D341Med (cell line): ENCODE results near the gene LRRFIP2.
"Not testable (repeated sequence)": the region's sequence is repeated elsewhere in the genome, so short reads cannot be mapped to it uniquely, and the experiment has no call there.

Source experiments
- DNase-seq: peaks from one replicate; pipeline ENCODE4 v3.0.0; 2012; ENCODE audit warnings: low spot score

LRRFIP2 gene

DNA sequence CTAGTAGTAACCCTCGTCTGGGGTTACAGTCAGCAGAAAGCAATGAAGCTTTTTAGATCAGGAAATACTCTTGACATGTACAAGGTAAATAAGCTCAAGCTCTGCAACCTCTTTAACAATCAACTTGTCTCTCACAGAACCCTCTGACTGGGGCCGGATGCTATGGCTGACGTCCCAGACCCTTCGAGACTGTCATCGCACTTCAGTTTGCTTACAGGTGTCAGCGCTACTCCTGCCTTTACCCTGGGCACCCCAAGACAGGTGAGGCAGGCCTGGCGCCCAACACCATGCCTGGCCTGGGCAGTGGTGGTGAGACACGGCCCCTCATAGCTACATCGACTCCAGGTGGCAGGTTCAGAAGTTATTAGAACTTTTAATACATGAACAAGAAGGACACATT, 30.6 kb downstream of the LRRFIP2 start:
- no peak for DNase-seq

DNA sequence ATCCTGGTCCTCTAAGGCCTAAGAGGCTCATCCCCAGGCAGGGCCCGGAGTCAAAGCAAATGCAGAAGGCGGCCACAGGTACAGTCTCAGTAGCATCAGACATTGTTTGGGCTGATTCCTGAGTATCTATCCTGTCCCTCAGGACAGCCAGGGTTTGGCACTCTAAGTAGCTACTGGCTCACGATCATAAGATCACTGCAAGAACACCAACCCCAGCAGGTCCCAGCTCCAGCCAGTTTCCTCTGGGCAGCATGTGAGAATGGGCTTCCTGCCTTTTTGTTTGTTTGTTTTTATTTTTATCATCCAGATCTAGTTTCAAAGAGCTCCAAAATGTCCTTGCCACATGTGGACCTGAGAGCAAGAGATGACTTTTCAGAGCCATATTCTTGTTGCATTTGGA, 32.7 kb downstream of the LRRFIP2 start:
- DNase-seq = no peak

DNA sequence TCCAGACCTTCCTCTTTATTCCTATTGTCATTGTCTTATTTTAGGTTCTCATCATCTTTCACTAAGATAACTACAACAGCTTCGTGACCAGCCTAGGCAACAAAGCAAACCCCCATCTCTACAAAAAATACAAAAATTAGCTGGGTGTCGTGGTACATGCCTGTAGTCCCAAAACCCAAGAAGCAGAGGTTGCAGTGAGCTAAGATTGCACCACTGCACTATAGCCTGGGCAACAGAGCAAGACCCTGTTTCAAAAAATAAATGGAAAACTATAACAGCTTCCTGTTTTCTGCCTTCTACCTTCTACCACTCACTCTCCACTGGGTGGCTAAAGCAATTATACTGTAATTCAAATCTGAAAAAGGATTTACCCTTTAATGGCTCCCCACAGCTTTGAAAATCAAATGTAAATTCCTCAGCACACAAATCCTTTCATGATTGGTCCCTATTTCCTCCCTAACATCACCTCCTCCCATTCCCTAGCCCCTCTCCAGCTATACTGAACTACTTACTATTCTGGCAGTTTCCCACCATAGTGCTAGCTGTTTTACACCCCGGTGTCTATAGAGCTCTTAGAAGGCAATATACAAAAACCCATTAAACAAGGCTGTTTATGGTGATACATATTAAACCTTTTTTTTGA, 33.4 kb downstream of the LRRFIP2 start:
- no peak for DNase-seq

DNA sequence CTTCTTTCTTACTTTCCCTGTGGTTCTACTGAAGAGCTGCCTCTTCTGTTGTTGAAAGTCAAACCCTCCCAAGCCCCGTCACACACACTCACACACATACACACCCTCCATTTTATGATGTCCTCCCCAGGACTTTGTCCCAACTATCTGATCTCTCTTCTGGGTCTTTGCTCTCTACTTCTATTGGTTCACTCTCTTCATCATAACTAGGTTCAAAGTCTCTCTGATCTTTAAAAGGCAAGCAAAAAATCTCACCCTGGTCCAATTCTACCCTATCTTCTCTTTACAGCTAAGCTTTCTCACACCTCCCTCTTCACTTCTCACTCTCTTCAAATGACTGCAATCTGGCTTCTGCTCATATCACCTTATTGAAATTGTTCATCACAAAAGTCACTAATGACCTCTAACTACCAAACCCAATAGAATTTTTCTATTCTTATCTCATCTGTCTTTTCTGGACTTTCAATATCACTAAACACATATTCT, 34.8 kb downstream of the LRRFIP2 start:
- no peak for DNase-seq

DNA sequence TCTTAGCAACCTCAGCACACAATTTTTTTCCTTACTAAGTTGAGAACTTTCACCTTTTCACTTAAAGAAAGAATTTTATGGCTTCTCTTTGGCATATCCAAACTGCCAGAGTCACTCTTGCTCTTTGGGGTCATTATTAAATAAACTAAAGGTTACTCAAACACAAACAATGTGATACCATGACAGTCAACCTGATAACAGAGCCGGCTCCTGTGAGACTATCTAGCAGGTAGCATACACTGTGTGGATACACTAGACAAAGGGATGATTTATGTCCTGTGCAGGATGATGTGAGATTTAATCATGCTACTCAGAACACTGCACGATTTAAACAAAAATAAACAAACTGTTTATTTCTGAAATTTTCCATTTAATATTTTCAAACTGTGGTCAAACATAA, 35.6 kb downstream of the LRRFIP2 start:
- DNase-seq = no peak

DNA sequence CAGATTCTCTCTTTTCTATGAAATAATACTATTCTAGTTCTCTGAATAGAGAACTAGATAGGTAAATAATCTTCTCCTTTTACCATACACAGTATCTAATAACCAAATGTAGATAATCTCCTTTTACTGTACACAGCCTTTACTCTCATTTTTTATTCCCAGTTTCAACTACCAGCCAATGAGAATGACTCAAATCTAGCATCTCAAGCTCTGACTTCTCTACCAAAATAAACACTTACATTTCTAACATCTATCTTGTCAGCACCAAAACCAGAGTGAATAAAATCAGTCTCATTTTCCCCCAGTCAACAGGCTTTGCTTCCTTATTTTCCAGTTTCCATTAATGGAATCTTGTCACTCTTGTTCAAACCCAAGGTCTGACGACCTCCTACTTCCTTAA, 36.9 kb downstream of the LRRFIP2 start:
- no peak for DNase-seq

DNA sequence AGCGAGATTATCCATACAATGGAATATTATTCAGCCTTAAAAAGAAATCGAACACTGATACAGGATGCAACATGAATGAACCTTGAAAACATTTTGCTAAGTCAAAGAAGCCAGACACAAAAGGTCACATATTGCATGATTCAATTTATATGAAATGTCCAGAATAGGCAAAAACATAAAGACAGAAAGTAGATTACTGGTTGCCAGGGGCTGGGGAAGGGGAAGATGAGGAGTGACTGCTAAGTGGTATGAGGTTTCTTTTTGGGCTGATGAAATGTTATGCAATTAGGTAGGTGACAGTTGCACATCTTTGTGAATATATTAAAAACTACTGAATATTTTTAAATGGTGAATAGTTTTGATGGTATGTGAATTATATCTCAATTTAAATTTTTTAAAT, 38.3 kb downstream of the LRRFIP2 start:
- DNase-seq = no peak

DNA sequence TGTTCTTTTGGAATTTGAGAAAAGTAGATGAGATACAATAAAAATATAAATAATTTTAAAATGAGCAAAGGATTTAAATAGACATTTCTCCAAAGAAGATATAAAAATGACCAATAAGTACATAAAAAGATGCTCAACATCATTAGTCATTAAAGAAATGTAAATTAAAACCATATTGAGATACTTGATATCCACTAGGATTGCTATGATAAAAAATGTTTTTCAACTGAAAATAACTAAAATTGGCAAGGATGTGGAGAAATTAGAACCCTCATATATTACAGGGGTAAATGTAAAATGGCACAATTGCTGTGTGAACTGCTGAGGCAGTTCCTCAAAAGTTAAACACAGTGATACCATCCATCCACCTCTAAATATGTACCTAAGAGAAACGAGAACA, 38.8 kb downstream of the LRRFIP2 start:
- no peak for DNase-seq

DNA sequence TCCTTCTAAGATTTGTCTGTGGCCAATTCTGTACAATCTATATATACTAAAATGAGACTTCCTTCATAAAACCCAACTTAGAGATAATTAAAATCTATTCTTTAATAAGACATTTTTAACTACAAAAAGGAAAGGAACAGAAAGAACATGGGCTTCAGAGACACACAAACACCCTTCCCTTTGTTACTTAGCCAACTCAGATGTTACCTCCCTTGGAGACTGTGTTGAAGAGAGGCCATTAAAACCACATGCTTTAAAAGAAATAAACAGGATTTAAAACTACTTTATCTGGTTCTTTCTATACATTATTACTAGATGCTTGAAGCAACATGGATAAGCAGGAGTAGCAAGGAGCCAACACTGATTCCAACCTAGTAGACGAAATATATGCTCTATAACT, 42.0 kb downstream of the LRRFIP2 start:
- DNase-seq = no peak

DNA sequence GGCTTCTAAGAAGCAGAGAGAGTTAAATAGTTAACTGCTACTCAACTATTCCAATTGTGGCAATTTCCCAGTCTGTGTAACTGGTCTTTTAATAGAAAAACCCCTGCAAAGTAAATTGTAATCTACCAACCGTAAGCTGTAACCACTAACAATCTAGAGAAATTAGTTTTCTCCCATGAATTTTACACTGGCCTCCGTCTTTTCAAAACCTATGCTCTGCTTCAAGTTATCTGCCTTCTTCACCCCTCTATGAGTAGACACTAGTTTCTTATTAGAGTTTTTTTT, 42.6 kb downstream of the LRRFIP2 start:
- DNase-seq = no peak

DNA sequence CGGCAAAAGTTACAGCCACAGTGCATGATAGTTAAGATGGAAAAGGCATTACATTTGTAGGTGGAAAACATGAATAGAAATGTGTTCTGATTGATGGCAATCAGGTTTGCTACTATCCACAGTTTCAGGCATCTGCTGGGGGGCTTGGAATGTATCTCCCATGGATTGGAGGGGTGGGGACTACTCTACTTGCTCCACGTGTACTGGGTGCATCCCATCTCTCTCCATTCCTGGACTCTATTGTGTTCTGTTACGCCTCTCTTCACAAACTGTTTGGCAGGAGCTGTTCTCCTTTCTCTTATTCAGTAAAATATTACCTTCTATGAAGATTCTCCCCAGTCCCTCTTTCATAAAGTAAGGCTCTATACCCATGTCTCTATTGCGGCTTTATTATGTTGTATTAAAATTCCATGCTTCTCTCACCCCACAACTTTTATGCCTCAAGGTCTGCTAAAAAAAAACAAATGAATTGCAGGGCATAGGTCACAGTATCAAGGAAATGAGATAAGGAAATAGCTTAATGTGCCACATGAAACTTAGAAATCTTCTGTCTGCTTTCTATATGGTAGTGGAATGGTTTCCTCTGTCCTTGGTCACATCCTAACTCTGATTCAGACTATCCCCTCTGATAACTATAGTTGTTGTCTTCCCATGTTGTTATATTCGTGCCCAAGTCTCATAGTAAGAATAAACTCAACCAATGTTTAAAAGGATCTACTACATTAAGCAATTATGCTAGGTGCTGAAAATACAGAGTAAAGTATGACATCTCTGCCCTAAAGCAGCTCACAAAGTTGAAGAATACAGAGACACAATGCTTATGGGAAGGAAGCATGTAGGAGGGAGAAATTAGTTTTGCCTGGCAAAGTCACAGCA, 43.2 kb downstream of the LRRFIP2 start:
- DNase-seq = no peak

DNA sequence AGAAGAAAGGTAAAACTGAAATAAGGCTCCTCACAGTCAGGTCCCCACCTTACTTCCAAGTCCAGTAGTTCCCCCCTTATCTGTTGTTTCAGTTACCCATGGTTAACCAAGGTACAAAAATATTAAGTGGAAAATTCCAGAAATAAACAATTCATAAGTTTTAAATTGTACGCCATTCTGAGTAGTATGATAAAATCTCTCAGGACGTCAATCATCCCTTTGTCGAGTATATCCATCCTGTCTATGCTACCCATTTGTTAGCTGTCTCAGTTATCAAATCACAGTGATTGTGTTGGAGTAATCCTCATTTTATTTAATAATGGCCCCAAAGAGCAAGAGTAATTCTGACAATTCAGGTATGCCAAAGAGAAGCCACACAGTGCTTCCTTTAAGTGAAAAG, 43.9 kb downstream of the LRRFIP2 start:
- no peak for DNase-seq

DNA sequence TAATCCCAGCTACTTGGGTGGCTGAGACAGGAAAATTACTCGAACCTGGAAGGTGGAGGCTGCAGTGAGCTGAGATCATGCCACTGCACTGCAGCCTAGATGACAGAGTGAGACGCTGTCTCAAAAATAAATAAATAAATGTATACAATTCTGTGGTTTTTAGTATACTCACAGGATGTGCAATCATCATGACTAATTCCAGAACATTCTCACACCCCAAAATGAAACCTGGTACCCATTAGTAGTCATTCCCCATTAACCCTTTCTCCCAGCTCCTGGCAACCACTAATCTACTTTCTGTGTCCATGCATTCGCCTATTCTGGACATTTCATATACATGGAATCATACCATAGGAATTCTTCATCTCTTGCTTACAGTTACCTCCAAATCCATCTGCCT, 44.5 kb downstream of the LRRFIP2 start:
- no peak for DNase-seq

DNA sequence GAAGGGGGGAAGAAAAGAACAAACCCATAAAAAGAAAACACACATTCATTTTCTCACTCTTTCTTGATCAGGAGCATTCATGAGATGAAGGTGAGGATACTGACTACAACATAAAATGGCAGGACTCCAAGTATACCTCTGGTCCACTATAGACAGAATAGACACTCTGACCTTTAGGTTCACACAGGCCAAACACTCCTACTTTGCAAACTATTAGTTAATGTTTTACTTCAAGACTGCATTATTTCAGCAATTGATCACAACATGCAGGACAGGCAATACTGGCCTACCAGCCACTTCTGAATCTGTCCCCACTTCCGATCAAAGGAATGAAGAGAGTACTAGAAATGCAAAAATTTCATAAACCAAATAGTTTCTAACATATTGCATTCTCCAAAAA, 47.0 kb downstream of the LRRFIP2 start:
- DNase-seq = no peak

DNA sequence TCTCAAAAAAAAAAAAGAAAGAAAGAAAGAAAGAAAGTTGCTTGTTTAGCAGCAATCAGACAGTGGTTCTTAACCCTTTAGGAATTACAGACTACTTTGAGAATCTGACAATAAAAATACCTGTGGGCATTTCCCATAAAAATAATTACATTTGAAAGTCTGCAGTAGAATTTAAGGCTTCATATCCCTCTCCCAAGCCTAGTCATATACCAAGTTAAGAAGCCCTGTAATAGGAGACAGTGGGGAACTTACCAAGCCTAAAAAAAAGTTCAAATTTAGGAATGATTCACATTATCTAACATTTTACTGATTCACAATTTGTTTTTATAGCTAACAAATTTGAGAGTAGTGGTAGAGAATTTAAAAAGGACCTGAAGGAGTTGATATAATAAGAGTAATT, 47.5 kb downstream of the LRRFIP2 start:
- DNase-seq = no peak

DNA sequence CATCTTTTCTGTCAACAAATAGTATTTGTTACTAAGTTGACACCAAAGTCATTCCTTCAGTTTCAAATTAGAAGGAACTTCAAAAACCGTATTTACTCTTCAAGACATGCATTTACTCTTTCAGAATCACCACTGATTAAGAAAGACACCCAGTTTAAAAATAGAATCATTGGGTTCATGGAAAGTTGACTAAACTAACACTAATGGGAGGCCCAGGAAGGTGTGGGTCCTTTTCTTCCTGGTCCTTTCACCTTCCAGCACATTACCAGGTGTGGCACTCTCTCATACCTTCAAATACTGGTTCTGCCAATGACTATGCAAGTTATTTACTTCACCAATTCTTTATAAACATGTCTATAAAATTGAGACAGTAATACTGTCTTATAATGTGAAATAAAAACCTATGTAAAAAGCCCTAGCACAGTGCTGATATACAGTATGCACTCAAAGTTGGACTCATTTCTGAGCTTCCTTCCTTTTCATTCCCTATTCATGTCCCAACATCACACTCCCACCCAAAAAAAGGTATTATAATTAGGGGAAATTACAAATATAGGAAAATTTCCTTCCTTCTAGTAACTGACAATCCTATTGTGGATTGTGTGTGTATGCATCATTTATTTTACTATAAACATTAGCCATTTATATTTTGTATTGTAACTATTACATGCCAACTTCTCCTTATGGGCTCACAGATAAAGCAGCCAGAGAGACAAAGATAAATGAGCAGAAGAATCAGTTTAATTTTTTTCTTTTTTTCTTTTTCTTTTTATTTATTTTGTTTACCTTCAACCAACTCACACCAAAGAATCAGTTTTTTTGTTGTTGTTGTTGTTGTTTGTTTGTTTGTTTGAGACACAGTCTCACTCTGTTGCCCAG, 48.9 kb downstream of the LRRFIP2 start:
- DNase-seq = no peak

DNA sequence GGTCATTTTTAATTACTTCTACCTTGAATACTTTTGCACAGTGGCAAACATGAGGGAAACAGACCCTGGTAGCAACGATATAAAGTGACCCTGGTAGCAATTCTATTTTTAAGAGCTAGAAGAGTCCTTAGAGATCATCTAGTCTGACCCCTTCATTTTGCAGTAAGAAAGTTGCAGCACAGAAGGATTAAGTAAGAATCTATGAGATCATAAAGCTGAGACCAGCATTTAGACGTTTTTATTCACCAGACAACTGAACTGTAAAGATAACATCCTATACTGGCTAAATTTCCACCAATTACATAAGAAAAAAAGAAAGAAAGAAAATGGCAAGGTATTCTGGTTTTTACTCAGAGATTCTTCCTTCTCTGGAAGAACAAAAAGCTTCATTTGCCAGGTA, 49.9 kb downstream of the LRRFIP2 start:
- no peak for DNase-seq

DNA sequence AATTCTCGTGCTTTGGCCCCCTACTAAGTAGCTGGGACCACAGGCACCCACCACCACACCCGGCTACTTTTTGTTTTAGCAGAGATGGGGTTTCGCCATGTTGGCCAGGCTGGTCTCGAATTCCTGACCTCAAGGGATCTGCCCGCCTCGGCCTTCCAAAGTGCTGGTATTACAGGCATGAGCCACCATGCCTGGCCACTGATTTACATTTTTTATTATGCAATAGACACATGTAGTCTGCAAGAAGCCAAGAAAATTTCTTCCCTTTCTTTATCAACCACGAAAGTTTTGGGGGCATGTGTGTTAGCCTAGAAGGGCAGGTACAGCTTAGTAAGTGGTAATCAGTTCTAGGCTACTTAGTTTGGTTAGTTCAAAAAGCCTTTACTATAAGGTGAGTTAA, 51.1 kb downstream of the LRRFIP2 start:
- no peak for DNase-seq

DNA sequence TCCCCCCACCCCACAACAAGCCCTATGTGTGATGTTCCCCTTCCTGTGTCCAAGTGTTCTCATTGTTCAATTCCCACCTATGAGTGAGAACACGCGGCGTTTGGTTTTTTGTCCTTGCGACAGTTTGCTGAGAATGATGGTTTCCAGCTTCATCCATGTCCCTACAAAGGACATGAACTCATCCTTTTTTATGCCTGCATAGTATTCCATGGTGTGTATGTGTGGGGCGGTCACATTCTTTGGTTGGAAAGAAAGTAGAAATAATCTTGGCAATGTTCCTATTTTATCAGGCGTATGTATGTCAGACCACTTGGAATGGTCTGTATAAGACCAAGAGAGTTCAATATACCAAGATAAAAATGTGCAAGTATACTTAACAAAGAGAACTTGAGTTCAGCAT, 52.3 kb downstream of the LRRFIP2 start:
- DNase-seq = not testable (repeated sequence)

DNA sequence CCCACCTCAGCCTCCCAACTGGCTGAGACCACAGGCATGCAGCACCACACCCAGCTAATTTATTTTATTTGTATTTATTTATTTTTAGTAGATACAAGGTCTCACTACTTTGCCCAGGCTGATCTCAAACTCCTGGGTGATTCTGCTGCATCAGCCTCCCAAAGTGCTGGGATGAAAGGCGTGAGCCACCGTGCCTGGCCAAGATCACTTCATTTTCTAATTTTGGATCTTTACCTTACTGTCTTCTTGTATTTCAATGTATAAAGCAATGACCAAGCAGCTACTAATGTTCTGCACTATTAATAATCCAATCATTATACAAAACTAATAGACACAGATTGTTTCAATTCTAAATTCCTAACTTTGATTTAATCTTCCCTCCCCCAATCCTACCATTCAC, 56.2 kb downstream of the LRRFIP2 start:
- no peak for DNase-seq

DNA sequence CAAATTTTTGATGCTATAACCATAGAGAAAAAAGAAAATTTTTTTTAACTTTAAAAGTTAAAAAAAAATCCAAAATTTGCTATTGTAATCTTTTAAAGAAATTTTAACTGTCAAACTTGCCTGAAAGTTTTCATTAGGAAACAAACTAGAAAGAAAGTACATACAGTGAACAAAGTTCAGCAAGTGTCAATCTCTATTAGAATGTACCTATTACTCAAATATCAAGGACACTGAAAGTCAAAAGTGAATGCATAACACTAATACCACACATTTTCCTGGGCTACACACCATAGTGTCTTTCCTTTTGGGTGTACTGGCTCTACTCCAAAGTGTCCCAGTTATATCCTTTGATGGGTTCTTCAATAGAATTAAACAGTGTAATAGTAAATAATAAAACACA, 56.8 kb downstream of the LRRFIP2 start:
- DNase-seq = no peak

DNA sequence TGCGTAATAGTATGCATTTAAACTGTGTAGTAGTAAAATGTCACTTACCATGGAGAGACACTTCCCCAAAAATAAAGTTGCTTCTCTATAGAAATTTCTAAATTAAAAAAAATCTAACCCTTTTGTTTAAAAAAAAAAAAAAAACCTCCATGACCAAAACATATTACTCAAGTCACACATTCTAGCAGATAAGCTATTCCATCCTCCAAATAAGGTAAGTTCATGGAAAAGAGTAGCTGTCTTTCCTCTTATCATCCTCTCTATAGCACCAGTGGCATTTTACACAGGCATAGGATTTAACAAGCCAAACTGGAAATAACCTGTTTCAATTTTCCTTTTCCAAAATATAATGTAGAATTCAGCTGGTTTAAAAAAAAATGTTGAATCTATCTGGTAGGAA, 57.4 kb downstream of the LRRFIP2 start:
- no peak for DNase-seq

DNA sequence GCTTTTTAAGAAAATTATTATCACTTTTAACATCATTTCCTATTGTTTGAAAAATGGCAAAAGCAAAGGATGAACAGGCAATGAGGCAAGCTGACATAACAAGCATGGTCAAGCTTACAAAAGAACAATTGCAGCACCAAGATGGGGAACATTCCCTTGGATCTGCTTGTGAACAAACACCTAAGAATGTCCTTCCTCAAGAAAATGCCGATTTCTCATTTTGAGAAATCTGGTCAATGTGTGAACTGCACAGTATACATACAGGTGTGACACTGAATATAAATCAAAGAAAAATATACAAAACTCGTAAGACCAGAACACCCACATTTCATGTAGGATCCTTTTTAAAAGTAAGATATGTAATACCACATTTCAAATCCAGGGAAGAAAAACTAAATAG, 58.9 kb downstream of the LRRFIP2 start:
- DNase-seq = no peak
